NOMO-1 treated with dmso at 0.1 percent for 144 hours (cell line): ENCODE results near the gene THOC1.

Experiments
- DNase-seq: peaks from one replicate; lab custom pipeline; 2025; ENCODE audit not compliant: unreplicated experiment; lab: John Stamatoyannopoulos, UW

The THOC1 gene

GRCh38 chr18:215448-216010 lies 52.3 kb downstream of the THOC1 start:
- no peak for DNase-seq

GRCh38 chr18:213966-214365 lies 53.9 kb downstream of the THOC1 start:
- DNase-seq: no peak

GRCh38 chr18:213505-213904 lies 54.3 kb downstream of the THOC1 start:
- no peak for DNase-seq

- DNase-seq: no peak
Observed at GRCh38 chr18:212780-213179, 55.1 kb downstream of the THOC1 start.

GRCh38 chr18:211582-211981 lies 56.3 kb downstream of the THOC1 start:
- DNase-seq: no peak

GRCh38 chr18:210733-211132 lies 57.1 kb downstream of the THOC1 start:
- DNase-seq: no peak

GRCh38 chr18:210075-210474 lies 57.8 kb downstream of the THOC1 start:
- no peak for DNase-seq

GRCh38 chr18:199768-200167 lies 68.1 kb downstream of the THOC1 start:
- no peak for DNase-seq

- no peak for DNase-seq
Observed at GRCh38 chr18:199214-199613, 68.6 kb downstream of the THOC1 start.

- no peak for DNase-seq
Observed at GRCh38 chr18:195651-196050, 72.2 kb downstream of the THOC1 start.

- no peak for DNase-seq
Observed at GRCh38 chr18:192801-193200, 75.0 kb downstream of the THOC1 start.

GRCh38 chr18:191725-192124 lies 76.1 kb downstream of the THOC1 start:
- no peak for DNase-seq

GRCh38 chr18:189254-189653 lies 78.6 kb downstream of the THOC1 start:
- no peak for DNase-seq

- no peak for DNase-seq
Observed at GRCh38 chr18:183769-184168, 84.1 kb downstream of the THOC1 start.

GRCh38 chr18:181711-182110 lies 86.1 kb downstream of the THOC1 start:
- DNase-seq: no peak

GRCh38 chr18:179499-179898 lies 88.3 kb downstream of the THOC1 start:
- no peak for DNase-seq

- DNase-seq: no peak
Observed at GRCh38 chr18:172361-172760, 95.5 kb downstream of the THOC1 start.
